Endometrium (tissue), 2 donors: Measurements from ENCODE around the gene SDK1.

ENCODE experiments used
- FAIRE-seq: peaks from 2 replicates; lab custom pipeline; 2012; peaks lifted over from hg19 to GRCh38; lab: Jason Lieb, UNC
- donor health status: control.
- donor health status: control.

Gene SDK1

GRCh38 chr7:3992841-3993240 is 691.8 kb downstream of the SDK1 start:
- FAIRE-seq = no peak

- FAIRE-seq = no peak
These were observed 693.7 kb downstream of the SDK1 start for GRCh38 chr7:3994764-3995163.

- no peak for FAIRE-seq
These were observed 694.1 kb downstream of the SDK1 start for GRCh38 chr7:3995187-3995586.

- no peak for FAIRE-seq
These were observed 697.0 kb downstream of the SDK1 start for GRCh38 chr7:3998060-3998459.

DNA sequence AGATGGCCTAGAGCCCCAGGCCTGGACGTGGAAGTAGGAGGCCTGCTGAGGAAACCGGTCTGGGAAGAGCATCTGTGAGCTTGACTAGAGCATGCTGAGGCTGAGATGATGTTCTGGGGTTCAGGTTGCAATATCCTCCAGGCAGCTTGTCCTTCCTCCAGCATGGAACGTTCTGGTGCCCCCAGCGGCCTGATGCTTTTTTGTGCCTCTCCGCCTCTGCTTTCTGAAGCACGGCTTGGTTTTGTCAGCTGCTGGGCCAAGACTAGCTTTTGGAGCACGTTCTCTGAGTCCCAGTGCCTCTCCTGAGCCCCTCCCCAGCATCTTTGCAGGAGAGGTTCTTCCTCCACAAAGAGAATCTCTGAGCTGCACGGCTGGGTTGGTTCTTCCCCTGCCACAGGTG is 699.1 kb downstream of the SDK1 start:
- FAIRE-seq = no peak

DNA sequence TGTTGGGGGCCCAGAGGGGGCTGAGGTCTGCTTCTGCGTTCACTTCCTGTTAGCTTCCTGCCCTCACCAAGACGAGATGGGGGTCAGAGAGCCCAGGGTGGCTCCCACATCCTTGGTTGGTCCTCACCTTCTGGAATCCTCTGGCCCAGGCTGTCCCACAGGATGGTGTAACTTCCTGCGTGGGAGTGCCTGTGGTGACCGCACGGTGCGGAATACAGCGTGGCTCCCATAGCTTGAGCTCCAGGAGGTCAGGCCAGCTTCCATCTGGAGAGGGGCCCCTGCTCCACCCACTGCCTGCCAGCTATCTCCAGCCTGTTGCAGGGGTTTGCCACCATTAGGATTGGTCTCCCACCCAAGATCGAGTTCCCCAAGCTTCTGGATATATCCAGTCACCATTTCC is 699.9 kb downstream of the SDK1 start:
- no peak for FAIRE-seq

DNA sequence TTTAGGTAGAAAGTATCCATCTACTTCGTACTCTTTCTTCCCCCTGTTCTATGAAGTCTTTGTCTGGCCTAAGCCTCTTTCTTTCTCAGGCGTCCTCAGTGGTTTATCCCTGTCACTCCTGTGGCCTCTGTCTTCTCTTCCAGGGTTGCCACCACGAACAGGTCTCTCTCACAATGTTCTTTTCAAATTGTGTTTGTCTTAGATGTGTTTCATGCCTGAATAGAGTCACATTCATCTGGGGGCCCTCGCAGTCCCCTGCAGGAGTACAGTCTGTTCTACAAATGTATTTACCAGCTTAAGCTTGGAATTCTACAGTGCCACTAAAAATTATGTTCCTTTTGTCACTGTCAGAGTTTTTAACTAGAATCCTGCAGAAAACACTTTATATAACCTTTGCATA is 700.7 kb downstream of the SDK1 start:
- no peak for FAIRE-seq

- no peak for FAIRE-seq
These were observed 702.5 kb downstream of the SDK1 start for GRCh38 chr7:4003503-4003902.

- no peak for FAIRE-seq
These were observed 705.6 kb downstream of the SDK1 start for GRCh38 chr7:4006687-4007086.

DNA sequence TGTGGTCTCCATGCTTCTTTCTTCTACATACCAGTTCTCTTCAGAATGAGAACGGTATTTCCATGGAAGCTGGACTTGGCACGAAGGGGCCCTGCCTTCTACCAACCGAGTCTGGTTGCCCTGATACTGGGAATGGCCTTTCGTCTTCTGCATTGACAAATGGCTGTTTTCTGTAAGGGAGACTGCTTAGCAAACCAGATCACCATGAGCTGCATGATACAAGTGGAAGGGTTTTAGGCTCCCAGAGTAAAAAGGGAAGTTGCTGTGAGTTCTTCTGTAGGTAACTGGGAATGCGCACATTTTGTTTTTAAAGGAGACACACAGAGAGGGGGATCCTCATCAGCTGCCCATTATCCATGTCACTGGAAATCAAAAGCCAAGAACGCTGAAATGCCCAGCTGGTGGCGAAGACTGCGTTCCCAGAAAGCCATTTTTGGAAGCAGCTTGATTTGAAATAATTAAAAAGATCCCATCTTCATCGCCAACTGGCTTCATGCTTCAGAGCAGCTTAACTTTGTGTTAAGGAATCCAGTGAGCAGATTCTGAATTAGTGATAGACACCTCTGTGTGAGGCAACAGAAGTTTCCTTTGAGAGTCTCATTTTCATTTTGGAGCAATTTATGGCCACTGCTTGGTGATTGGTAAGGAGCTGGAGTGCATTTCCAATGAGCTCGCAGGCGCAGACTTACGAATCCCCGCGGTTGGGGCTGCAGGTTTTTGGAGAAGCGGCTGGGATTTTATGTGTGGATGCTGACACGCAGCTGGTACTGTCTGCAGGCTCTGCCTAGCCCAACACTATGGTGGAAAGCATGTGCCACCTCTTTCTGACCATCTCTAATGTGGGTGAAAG is 708.4 kb downstream of the SDK1 start:
- FAIRE-seq = no peak

- FAIRE-seq = no peak
These were observed 709.1 kb downstream of the SDK1 start for GRCh38 chr7:4010061-4010605.

GRCh38 chr7:4010923-4011656 is 710.0 kb downstream of the SDK1 start:
- no peak for FAIRE-seq

DNA sequence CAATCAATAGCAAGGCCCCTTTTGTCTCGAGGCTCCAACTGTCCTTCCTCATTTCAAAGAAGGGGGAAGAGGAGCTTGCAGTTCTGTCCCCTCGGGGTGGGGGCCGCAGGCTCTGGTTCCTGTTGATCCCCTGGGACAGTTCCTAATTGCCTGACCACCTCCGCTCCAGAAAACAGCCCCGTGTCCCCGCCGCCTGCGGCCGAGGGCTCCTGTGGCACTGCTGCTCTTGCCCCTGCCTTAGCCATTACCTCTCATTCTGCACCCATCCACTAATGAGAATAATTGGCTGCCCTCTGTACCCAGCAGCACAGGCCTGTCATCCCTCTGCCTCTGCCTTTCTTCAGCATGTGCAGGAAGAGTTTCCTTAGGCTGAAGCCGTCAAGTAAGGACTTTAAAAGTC is 712.7 kb downstream of the SDK1 start:
- no peak for FAIRE-seq

DNA sequence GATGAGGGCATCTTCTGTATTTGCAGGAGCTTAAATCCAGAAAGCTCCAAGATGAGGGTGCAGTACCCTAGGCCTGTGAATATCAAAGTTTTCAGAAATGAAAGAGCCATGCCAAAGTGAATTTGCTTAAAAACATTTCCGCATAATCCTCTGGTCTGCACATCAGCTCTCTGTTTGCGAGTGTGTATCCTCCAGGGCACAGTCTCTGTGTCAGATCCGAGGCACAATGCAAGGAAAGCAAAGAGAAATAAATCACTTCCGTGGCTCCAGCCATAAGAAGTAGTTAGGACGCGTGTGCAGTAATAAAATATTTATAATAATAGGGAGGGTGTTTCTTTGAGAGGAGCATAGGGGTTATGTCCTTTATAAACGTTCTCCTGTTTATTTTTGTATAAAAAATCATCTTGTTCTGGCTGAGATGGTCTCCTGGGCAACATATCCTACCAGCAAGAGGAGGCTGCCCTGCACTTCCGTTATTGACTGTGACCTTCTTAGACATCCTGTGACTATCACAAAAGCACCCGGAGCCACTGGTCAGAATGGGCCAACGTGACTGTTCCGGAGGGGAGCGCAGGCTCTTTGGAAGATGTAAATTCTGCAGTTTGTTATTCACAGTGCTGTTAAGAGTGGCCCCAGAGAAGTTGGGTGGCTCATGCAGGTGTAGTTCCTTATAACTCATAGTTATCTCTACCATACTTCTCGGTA is 713.4 kb downstream of the SDK1 start:
- no peak for FAIRE-seq

- FAIRE-seq = no peak
These were observed 714.3 kb downstream of the SDK1 start for GRCh38 chr7:4015371-4015770.

- FAIRE-seq = no peak
These were observed 714.9 kb downstream of the SDK1 start for GRCh38 chr7:4015996-4016395.

DNA sequence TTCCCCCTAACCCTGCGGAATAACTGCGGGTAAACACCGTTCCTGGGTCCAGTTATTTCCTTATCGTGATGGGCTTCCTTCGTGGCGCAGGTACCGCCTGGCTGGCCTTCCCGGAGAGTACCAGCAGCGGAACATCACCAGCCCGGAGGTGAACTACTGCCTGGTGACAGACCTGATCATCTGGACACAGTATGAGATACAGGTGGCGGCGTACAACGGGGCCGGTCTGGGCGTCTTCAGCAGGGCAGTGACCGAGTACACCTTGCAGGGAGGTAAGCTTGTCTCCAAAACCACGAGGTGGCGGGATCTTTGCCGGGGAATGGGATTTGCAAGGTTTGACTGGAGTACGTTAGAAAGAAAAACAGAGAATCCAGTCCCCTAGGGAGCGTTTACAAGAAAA is 716.0 kb downstream of the SDK1 start:
- no peak for FAIRE-seq

GRCh38 chr7:4017785-4018184 is 716.7 kb downstream of the SDK1 start:
- FAIRE-seq = no peak

GRCh38 chr7:4018601-4019316 is 717.7 kb downstream of the SDK1 start:
- FAIRE-seq = no peak

- no peak for FAIRE-seq
These were observed 719.0 kb downstream of the SDK1 start for GRCh38 chr7:4020086-4020485.

GRCh38 chr7:4021413-4021812 is 720.4 kb downstream of the SDK1 start:
- FAIRE-seq = no peak

DNA sequence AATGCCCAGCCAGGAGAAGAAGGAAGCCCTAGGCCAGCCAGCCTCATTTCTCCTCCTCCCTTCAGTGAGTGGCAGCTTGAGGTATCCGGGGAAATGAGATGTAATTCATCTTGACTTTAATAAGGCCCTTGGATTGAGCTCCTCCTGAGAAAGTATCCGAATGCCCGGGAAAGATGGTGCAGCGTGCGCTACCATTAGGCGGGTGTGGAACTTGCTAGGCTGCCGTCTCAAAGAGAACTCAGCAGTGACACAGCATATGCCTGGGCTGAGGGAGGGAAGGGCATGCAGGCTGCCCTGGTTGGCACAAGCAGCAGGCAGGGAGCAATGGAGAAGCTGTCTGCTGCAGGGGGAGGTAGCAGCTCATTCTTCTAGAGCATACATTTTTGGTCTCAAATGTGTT is 721.2 kb downstream of the SDK1 start:
- no peak for FAIRE-seq
